HCT116 (cell line): ENCODE measurements around the gene LDAH. TPM values are rescaled to one million over a fixed set of nuclear protein-coding genes. Genes with fewer than 3 reads are reported as not detected.

Experiments
- ATAC-seq: fragments of 200-7000 bp; cut with Tn5 transposase; 2 replicates; pipeline ENCODE4 v1.9.1; 2020; ENCODE audit warnings: mild to moderate bottlenecking, moderate library complexity
- BruUV-seq: library from RNA; stranded (reverse); fragments of 400-500 nt; replicated peaks from 2 replicates; lab custom pipeline; 2021; lab: Mats Ljungman, UMichigan
- CTCF ChIA-PET: fragments of 300-600 bp; sonication (Branson Sonifier 250); formaldehyde crosslinking; loops from one replicate; lab custom pipeline; 2021; ENCODE audit warnings: antibody characterized with exemption; lab: Charles Lee
- POLR2A ChIA-PET: fragments of 300-600, 350-600 bp; sonication (Branson Sonifier 250); formaldehyde crosslinking; loops from one replicate; lab custom pipeline; 2021; ENCODE audit warnings: antibody characterized with exemption; lab: Charles Lee
- RAD21 ChIA-PET, 2 experiments: fragments of 300-600 bp; sonication (Branson Sonifier 250); formaldehyde crosslinking; loops; one replicate each; lab custom pipeline; 2023; ENCODE audit warnings: low total read pairs in 2 of 2; ENCODE audit not compliant: uncharacterized antibody in 2 of 2, unreplicated experiment in 2 of 2, low non-redundant PET in 1 of 2; lab: Charles Lee
- DNase-seq: peaks from one replicate; pipeline ENCODE4 v3.0.0-alpha.2; 2010; ENCODE audit warnings: low read depth, low spot score
- H2AFZ ChIP-seq: fragments of 200-600 bp; shearing (Covaris generic), sonication (generic); 2 replicates; pipeline ENCODE4 v1.6.1; 2017; ENCODE audit warnings: low read depth, mixed run types, mixed read lengths, antibody characterized with exemption, low read length; ENCODE audit not compliant: poor library complexity, severe bottlenecking
- H3K27ac ChIP-seq: 2 replicates; pipeline ENCODE4 v1.5.1; 2012; ENCODE audit warnings: low read depth, low read length
- H3K27me3 ChIP-seq: fragments of 200-600 bp; sonication (generic); 2 replicates; pipeline ENCODE4 v1.6.1; 2016; ENCODE audit warnings: mixed run types, low read length, mixed read lengths; ENCODE audit not compliant: insufficient read depth
- H3K36me3 ChIP-seq, 2 experiments: fragments of 200-500 bp in 1 of 2; fragments of 200-600 bp in 1 of 2; sonication (Bioruptor generic) in 1 of 2; sonication (generic) in 1 of 2; 2 replicates each; pipeline versions ENCODE4 v1.5.1 to v1.6.1; 2014 to 2016; ENCODE audit warnings: low read length in 2 of 2, inconsistent platforms in 1 of 2, mixed read lengths in 1 of 2, mixed run types in 1 of 2; ENCODE audit not compliant: insufficient read depth in 2 of 2, control insufficient read depth in 1 of 2
- H3K4me1 ChIP-seq, 2 experiments: fragments of 200-600 bp in 1 of 2; sonication (generic) in 1 of 2; 2 replicates each; pipeline versions ENCODE4 v1.5.1 to v1.6.1; 2012 to 2017; ENCODE audit warnings: low read length in 2 of 2, inconsistent platforms in 1 of 2, mild to moderate bottlenecking in 1 of 2, mixed read lengths in 1 of 2, mixed run types in 1 of 2, moderate library complexity in 1 of 2; ENCODE audit not compliant: insufficient read depth in 2 of 2, control insufficient read depth in 1 of 2
- H3K4me2 ChIP-seq: fragments of 200-600 bp; sonication (generic); 2 replicates; pipeline ENCODE4 v1.6.1; 2017; ENCODE audit warnings: mixed run types, low read length, mixed read lengths
- H3K4me3 ChIP-seq, 2 experiments: fragments of 200-600 bp in 1 of 2; sonication (generic) in 1 of 2; replicated peaks in 1 of 2; 2 replicates each; pipeline ENCODE4 v1.5.1; 2011 to 2016; ENCODE audit warnings: low read length in 2 of 2, control low read depth in 1 of 2, low read depth in 1 of 2, mild to moderate bottlenecking in 1 of 2, mixed read lengths in 1 of 2, mixed run types in 1 of 2
- H3K79me2 ChIP-seq: fragments of 200-600 bp; sonication (generic); 2 replicates; pipeline ENCODE4 v1.6.1; 2017; ENCODE audit warnings: mild to moderate bottlenecking, mixed run types, low read length, moderate library complexity, mixed read lengths; ENCODE audit not compliant: insufficient read depth
- H3K9ac ChIP-seq: fragments of 200-600 bp; sonication (generic); 2 replicates; pipeline ENCODE4 v1.6.1; 2016; ENCODE audit warnings: low read length, mixed read lengths
- H3K9me2 ChIP-seq: fragments of 200-600 bp; sonication (generic), shearing (Covaris generic); 2 replicates; pipeline ENCODE4 v1.6.1; 2017; ENCODE audit warnings: mixed run types, mild to moderate bottlenecking, moderate library complexity; ENCODE audit not compliant: insufficient read depth
- H3K9me3 ChIP-seq, 2 experiments: fragments of 200-500 bp in 1 of 2; fragments of 200-600 bp in 1 of 2; sonication (Bioruptor generic) in 1 of 2; sonication (generic) in 1 of 2; 2 replicates each; pipeline ENCODE4 v1.6.1; 2014 to 2017; ENCODE audit warnings: low read length in 2 of 2, mixed read lengths in 2 of 2, inconsistent platforms in 1 of 2, low read depth in 1 of 2, mild to moderate bottlenecking in 1 of 2, mixed run types in 1 of 2, moderate library complexity in 1 of 2; ENCODE audit not compliant: control insufficient read depth in 1 of 2, insufficient read depth in 1 of 2
- H4K20me1 ChIP-seq: fragments of 200-600 bp; sonication (generic), shearing (Covaris generic); 2 replicates; pipeline ENCODE4 v1.6.1; 2017; ENCODE audit warnings: mixed run types, mild to moderate bottlenecking, moderate library complexity; ENCODE audit not compliant: insufficient read depth
- ELF1 ChIP-seq: IDR thresholded peaks from 2 replicates; pipeline ENCODE4 v1.6.1; 2012; ENCODE audit warnings: low read depth, borderline replicate concordance
- FOSL1 ChIP-seq: IDR thresholded peaks from 2 replicates; pipeline ENCODE4 v1.6.1; 2012; ENCODE audit warnings: low read depth
- SIN3A ChIP-seq: IDR thresholded peaks from 2 replicates; pipeline ENCODE4 v1.6.1; 2012; ENCODE audit warnings: low read depth
- TCF7L2 ChIP-seq: IDR thresholded peaks from 2 replicates; pipeline ENCODE4 v1.7.0; 2011; ENCODE audit warnings: borderline replicate concordance, inconsistent platforms; ENCODE audit not compliant: insufficient read depth, insufficient read length; ENCODE audit errors: extremely low read depth
- intact Hi-C: fragments of 100-400 bp; cut with micrococcal nuclease; formaldehyde crosslinking; loops from 2 replicates; pipeline ENCODE4 v1.10.0; 2022
- total RNA-seq: library from RNA; stranded (reverse); gene quantifications from one replicate; pipeline ENCODE4 v1.2.1, GENCODE V29; 2021; ENCODE audit not compliant: unreplicated experiment
- TF ChIP-seq, protein P1 (sequence below), 3 experiments: fragments of 200-600 bp in 1 of 3; sonication (generic) in 1 of 3; IDR thresholded peaks in 2 of 3; conservative IDR thresholded peaks in 1 of 3; 2 replicates each; pipeline ENCODE4 v1.5.1; 2012 to 2017; ENCODE audit warnings: low read depth in 2 of 3, low read length in 2 of 3, antibody characterized with exemption in 1 of 3, borderline replicate concordance in 1 of 3, control low read depth in 1 of 3, mild to moderate bottlenecking in 1 of 3, mixed read lengths in 1 of 3, mixed run types in 1 of 3, moderate library complexity in 1 of 3; ENCODE audit not compliant: insufficient read depth in 1 of 3

LDAH gene
- total RNA-seq, 1 experiment from 2014 or later, result 25.7 TPM

DNA sequence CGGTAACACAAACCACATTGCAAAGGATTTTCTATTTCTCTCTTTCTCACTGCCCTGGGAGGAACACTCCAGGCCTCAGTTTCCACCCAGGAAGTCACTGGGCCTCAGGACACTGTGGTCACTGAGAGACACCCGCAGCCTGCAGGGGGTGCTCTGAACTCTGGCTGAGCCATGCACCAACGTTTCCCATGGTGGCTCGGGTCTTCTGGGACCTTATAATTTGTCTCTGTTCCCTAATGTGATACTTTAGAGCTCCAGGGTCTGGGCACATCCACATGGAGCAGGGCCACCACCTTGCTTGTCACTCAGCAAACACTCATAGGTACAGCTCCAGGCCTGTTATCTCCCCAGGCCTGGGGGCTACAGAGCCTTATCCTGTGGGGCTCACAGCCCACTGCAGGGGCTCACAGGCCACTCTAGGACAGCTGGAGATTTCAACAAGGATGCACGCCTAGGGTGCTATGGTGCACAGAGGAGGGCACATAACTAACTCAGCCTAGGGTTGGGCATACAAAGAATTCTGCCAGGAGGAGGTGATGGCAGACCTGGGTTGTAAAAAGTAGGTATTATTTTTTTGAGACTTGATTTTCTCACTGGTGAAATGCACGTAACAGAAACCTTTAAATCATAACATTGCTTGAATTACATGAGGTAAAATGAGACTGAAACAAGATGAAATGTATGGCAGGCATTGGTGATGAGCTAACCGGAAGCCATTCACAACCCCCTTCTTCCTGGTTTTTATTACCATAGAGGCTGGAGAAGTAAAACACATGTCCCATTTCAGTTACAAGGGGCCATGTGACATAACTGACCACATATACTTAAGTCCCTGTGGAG is 169.0 kb downstream of the LDAH start:
- intact Hi-C loops, result no loop called here
- POLR2A ChIA-PET, result no interaction called here
- Histone ChIP-seq H2AFZ (no peak overlapping the region), H3K9me3 (no peaks in the 10 kb centered on the region), H3K9ac (no peak overlapping the region), H3K9me2 (no peaks in the 10 kb centered on the region), H3K27me3 (no peaks in the 10 kb centered on the region), H3K27ac (no peak overlapping the region), H3K79me2 (no peaks in the 10 kb centered on the region), H3K4me3 (no peak overlapping the region), H3K4me1 (peaks cover 5 to 18% of the 10 kb centered on the region in 2 experiments), H3K36me3 (no peaks in the 10 kb centered on the region), H4K20me1 (no peaks in the 10 kb centered on the region), H3K4me2 (no peak overlapping the region)
- ATAC-seq (no peak), DNase-seq (no peak)
- RAD21 ChIA-PET, result no interaction called here
- no peak for TF ChIP-seq SIN3A
- TF ChIP-seq FOSL1, result no peak
- TF ChIP-seq ELF1, result no peak
- TF ChIP-seq, protein P1, sequence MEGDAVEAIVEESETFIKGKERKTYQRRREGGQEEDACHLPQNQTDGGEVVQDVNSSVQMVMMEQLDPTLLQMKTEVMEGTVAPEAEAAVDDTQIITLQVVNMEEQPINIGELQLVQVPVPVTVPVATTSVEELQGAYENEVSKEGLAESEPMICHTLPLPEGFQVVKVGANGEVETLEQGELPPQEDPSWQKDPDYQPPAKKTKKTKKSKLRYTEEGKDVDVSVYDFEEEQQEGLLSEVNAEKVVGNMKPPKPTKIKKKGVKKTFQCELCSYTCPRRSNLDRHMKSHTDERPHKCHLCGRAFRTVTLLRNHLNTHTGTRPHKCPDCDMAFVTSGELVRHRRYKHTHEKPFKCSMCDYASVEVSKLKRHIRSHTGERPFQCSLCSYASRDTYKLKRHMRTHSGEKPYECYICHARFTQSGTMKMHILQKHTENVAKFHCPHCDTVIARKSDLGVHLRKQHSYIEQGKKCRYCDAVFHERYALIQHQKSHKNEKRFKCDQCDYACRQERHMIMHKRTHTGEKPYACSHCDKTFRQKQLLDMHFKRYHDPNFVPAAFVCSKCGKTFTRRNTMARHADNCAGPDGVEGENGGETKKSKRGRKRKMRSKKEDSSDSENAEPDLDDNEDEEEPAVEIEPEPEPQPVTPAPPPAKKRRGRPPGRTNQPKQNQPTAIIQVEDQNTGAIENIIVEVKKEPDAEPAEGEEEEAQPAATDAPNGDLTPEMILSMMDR (IDR thresholded peaks at IDR 0.05 in 2 of 3, conservative IDR thresholded peaks at IDR 0.05 in 1 of 3; ENCODE audit: borderline replicate concordance in 1 of 3, insufficient read depth in 1 of 3, low read depth in 2 of 3, low read length in 2 of 3), result 0 out of 6 replicates have a peak, but pooled peaks of 2 of the 3 experiments have one; percentile 11 to 17
- no peak for TF ChIP-seq TCF7L2
- no TSS peak for BruUV-seq
- CTCF ChIA-PET, result no interaction called here
